NCI-H1092 treated with DMSO at 0.1 percent for 48 hours (cell line): ENCODE data around the gene CPNE8.
"Not testable (repeated sequence)": the region's sequence is repeated elsewhere in the genome, so short reads cannot be mapped to it uniquely, and the experiment has no call there.

Experiments used
- DNase-seq: peaks from one replicate; lab custom pipeline; 2025; lab: John Stamatoyannopoulos, UW

The CPNE8 gene

GRCh38 chr12:38825006-38825405, 80.4 kb downstream of the CPNE8 start:
- no peak for DNase-seq

- no peak for DNase-seq
Measured at GRCh38 chr12:38823738-38824137, 81.7 kb downstream of the CPNE8 start.

- no peak for DNase-seq
Measured at GRCh38 chr12:38823314-38823713, 82.1 kb downstream of the CPNE8 start.

GRCh38 chr12:38817942-38818341, 87.4 kb downstream of the CPNE8 start:
- no peak for DNase-seq

- no peak for DNase-seq
Measured at GRCh38 chr12:38813923-38814322, 91.5 kb downstream of the CPNE8 start.

- no peak for DNase-seq
Measured at GRCh38 chr12:38811814-38812356, 93.5 kb downstream of the CPNE8 start.

GRCh38 chr12:38809832-38810231, 95.6 kb downstream of the CPNE8 start:
- DNase-seq = no peak

- DNase-seq = no peak
Measured at GRCh38 chr12:38788106-38788505, 117.3 kb downstream of the CPNE8 start.

GRCh38 chr12:38785381-38785780, 120.0 kb downstream of the CPNE8 start:
- no peak for DNase-seq

GRCh38 chr12:38783304-38783703, 122.1 kb downstream of the CPNE8 start:
- no peak for DNase-seq

GRCh38 chr12:38782359-38782758, 123.0 kb downstream of the CPNE8 start:
- DNase-seq = no peak

GRCh38 chr12:38776647-38777046, 128.7 kb downstream of the CPNE8 start:
- no peak for DNase-seq

GRCh38 chr12:38775457-38775856, 129.9 kb downstream of the CPNE8 start:
- DNase-seq = no peak

- no peak for DNase-seq
Measured at GRCh38 chr12:38772437-38772836, 133.0 kb downstream of the CPNE8 start.

GRCh38 chr12:38771871-38772270, 133.5 kb downstream of the CPNE8 start:
- no peak for DNase-seq

- DNase-seq = no peak
Measured at GRCh38 chr12:38761636-38762342, 143.6 kb downstream of the CPNE8 start.

- no peak for DNase-seq
Measured at GRCh38 chr12:38761111-38761510, 144.3 kb downstream of the CPNE8 start.

- DNase-seq = no peak
Measured at GRCh38 chr12:38759621-38760020, 145.8 kb downstream of the CPNE8 start.

- DNase-seq = no peak
Measured at GRCh38 chr12:38746744-38747143, 158.6 kb downstream of the CPNE8 start.

GRCh38 chr12:38745601-38746000, 159.8 kb downstream of the CPNE8 start:
- no peak for DNase-seq

GRCh38 chr12:38744041-38744440, 161.3 kb downstream of the CPNE8 start:
- no peak for DNase-seq

- DNase-seq = not testable (repeated sequence)
Measured at GRCh38 chr12:38742496-38742895, 162.9 kb downstream of the CPNE8 start.

GRCh38 chr12:38736821-38737220, 168.6 kb downstream of the CPNE8 start:
- DNase-seq = no peak

GRCh38 chr12:38732761-38733160, 172.6 kb downstream of the CPNE8 start:
- no peak for DNase-seq
